Measurements from ENCODE around the gene THRAP3. TPM values are rescaled to one million over a fixed set of nuclear protein-coding genes. Genes with fewer than 3 reads are reported as not detected.

THRAP3 gene
- total RNA-seq, 2 donors from 2014 or later, result 76.6 to 79.1 TPM

GRCh38 chr1:36342426-36343185 lies 118.4 kb downstream of the THRAP3 start:
- DNase-seq (ENCODE audit: low spot score), result no peak
- intact Hi-C loops (cut with DNase I), result loop anchor here (2.0 to 5.0 kb wide), 3 partner anchors 70 to 930 kb away; no protein-coding TSS in a partner anchor

GRCh38 chr1:36343651-36344394 lies 119.6 kb downstream of the THRAP3 start:
- intact Hi-C loops (cut with DNase I), result loop anchor here (2.0 to 5.0 kb wide), 3 partner anchors 68 to 928 kb away; no protein-coding TSS in a partner anchor
- DNase-seq (ENCODE audit: low spot score), result no peak

- DNase-seq (ENCODE audit: low spot score), result no peak
- intact Hi-C loops (cut with DNase I), result loop anchor here in 1 of 2 donors (5.0 kb wide), 2 partner anchors 68 to 928 kb away; no protein-coding TSS in a partner anchor
Observed at GRCh38 chr1:36344395-36344680, 120.1 kb downstream of the THRAP3 start.

- intact Hi-C loops (cut with DNase I), result no loop called here
Observed at GRCh38 chr1:36345353-36345752, 121.1 kb downstream of the THRAP3 start.

GRCh38 chr1:36346741-36347370 lies 122.6 kb downstream of the THRAP3 start:
- DNase-seq (ENCODE audit: low spot score), result no peak
- intact Hi-C loops (cut with DNase I), result no loop called here

More at GRCh38 chr1:36345353-36345752, 121.1 kb downstream of the THRAP3 start:
- DNase-seq (ENCODE audit: low spot score), result no peak

- DNase-seq (ENCODE audit: low spot score), result no peak
- intact Hi-C loops (cut with DNase I), result no loop called here
Observed at GRCh38 chr1:36349241-36349671, 125.0 kb downstream of the THRAP3 start.

- intact Hi-C loops (cut with DNase I), result no loop called here
- no peak for DNase-seq (ENCODE audit: low spot score)
Observed at GRCh38 chr1:36349839-36350238, 125.6 kb downstream of the THRAP3 start.

GRCh38 chr1:36350659-36351226 lies 126.5 kb downstream of the THRAP3 start:
- peak; percentile 87 for DNase-seq (ENCODE audit: low spot score)
- intact Hi-C loops (cut with DNase I), result no loop called here

- DNase-seq (ENCODE audit: low spot score), result no peak
- intact Hi-C loops (cut with DNase I), result no loop called here
Observed at GRCh38 chr1:36351227-36351977, 127.2 kb downstream of the THRAP3 start.

- DNase-seq (ENCODE audit: low spot score), result no peak
- intact Hi-C loops (cut with DNase I), result no loop called here
Observed at GRCh38 chr1:36352125-36352909, 128.1 kb downstream of the THRAP3 start.

GRCh38 chr1:36352910-36353878 lies 129.0 kb downstream of the THRAP3 start:
- intact Hi-C loops (cut with DNase I), result no loop called here
- no peak for DNase-seq (ENCODE audit: low spot score)

- intact Hi-C loops (cut with DNase I), result no loop called here
Observed at GRCh38 chr1:36354486-36354885, 130.2 kb downstream of the THRAP3 start.

More at GRCh38 chr1:36354486-36354885, 130.2 kb downstream of the THRAP3 start:
- no peak for DNase-seq (ENCODE audit: low spot score)

Other genes with a start within 250 kb of the THRAP3 start
- not detected for gene TEKT2, start 140.3 kb upstream of the THRAP3 start, total RNA-seq
- gene ADPRS, start 135.6 kb upstream of the THRAP3 start, total RNA-seq, result 10 to 100 TPM; 16.4 to 18.6 TPM
- gene COL8A2, start 99.2 kb upstream of the THRAP3 start, total RNA-seq, result 10 to 100 TPM; 33.2 to 35.9 TPM
- 10 to 100 TPM; 51.4 to 54.7 TPM for gene TRAPPC3, start 75.0 kb upstream of the THRAP3 start, total RNA-seq
- gene MAP7D1, start 68.3 kb upstream of the THRAP3 start, total RNA-seq, result 100 to 1,000 TPM; 130 to 167 TPM
- 1 to 10 TPM; 1.6 to 2.8 TPM for gene SH3D21, start 81.9 kb downstream of the THRAP3 start, total RNA-seq
- gene EVA1B, start 99.2 kb downstream of the THRAP3 start, total RNA-seq, result 10 to 100 TPM; 38.0 to 39.5 TPM
- 10 to 100 TPM; 68.5 to 94.8 TPM for gene STK40, start 161.5 kb downstream of the THRAP3 start, total RNA-seq
- gene LSM10, start 173.5 kb downstream of the THRAP3 start, total RNA-seq, result 10 to 100 TPM; 30.7 to 34.8 TPM
- gene OSCP1, start 226.0 kb downstream of the THRAP3 start, total RNA-seq, result 1 to 10 TPM; 5.7 to 7.1 TPM
- gene MRPS15, start 239.9 kb downstream of the THRAP3 start, total RNA-seq, result 10 to 100 TPM; 46.4 to 48.3 TPM